Cardiac muscle cell (in vitro differentiated cells and primary cell): ENCODE results near the gene RASSF1. TPM values are rescaled to one million over a fixed set of nuclear protein-coding genes. Genes with fewer than 3 reads are reported as not detected.

Experiments used
- DNase-seq, 2 donors: peaks; one replicate each; pipeline versions ENCODE4 v3.0.0 to v3.0.0-alpha.2; 2010 to 2017; ENCODE audit warnings: low read depth in 1 of 2, low spot score in 1 of 2
- H3K27ac ChIP-seq: fragments of 200-600 bp; sonication (generic); 2 replicates; pipeline ENCODE4 v1.5.1; 2016
- H3K27me3 ChIP-seq: fragments of 200-600 bp; sonication (generic); 2 replicates; pipeline ENCODE4 v1.6.0; 2016; ENCODE audit warnings: control low read depth
- H3K36me3 ChIP-seq: fragments of 200-600 bp; sonication (generic); 2 replicates; pipeline ENCODE4 v1.5.1; 2016; ENCODE audit warnings: control low read depth
- H3K4me1 ChIP-seq: fragments of 200-600 bp; sonication (generic); 2 replicates; pipeline ENCODE4 v1.8.1; 2017; ENCODE audit warnings: low read depth, mild to moderate bottlenecking, mixed run types
- H3K4me3 ChIP-seq: fragments of 200-600 bp; sonication (generic); 2 replicates; pipeline ENCODE4 v1.5.1; 2016; ENCODE audit warnings: mild to moderate bottlenecking
- H3K9me3 ChIP-seq: fragments of 200-600 bp; sonication (generic); 2 replicates; pipeline ENCODE4 v1.5.1; 2017; ENCODE audit warnings: low read depth, mild to moderate bottlenecking, control low read depth
- polyA plus RNA-seq: library from polyadenylated mRNA; unstranded; fragments of >200 nt; fragmentation: Nextera tagmentation; extraction: Ambion mirVana; gene quantifications from 2 replicates; pipeline ENCODE4 v1.2.1, GENCODE V29; 2016
- total RNA-seq: library from RNA; depleted of rRNA; stranded (reverse); fragments of >200 nt; gene quantifications from 2 replicates; pipeline ENCODE4 v1.2.3, GENCODE V29; 2016
- TF ChIP-seq, protein P1 (sequence below): IDR thresholded peaks from 2 replicates; pipeline ENCODE4 v1.5.1; 2012; ENCODE audit warnings: low read depth, mild to moderate bottlenecking, low read length

RASSF1 gene
- total and polyA plus RNA-seq, 2 experiments from 2014 or later = 23.1 to 23.8 TPM

DNA sequence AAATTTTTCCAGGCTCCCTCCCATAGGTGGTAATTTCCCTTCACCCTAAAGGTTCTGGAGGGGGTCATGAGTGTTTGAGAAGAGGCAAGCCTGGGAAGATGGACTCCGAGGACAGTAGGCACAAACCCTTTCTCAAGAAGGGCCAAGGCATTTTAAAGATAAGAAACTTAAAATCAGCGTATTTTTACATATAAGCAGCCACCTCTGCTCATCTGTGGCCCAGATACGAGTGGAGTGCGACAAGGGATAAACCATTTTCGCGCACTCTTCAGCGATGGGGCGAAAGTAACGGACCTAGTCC, 539 bp downstream of the RASSF1 start:
- Histone ChIP-seq H3K27me3 (peaks cover 56% of the 10 kb centered on the region), H3K4me3 (no peak overlapping the region), H3K9me3 (no peaks in the 10 kb centered on the region), H3K27ac (no peak overlapping the region), H3K4me1 (peaks cover 11% of the 10 kb centered on the region), H3K36me3 (no peaks in the 10 kb centered on the region)
- DNase-seq = no peak
- TF ChIP-seq, protein P1, sequence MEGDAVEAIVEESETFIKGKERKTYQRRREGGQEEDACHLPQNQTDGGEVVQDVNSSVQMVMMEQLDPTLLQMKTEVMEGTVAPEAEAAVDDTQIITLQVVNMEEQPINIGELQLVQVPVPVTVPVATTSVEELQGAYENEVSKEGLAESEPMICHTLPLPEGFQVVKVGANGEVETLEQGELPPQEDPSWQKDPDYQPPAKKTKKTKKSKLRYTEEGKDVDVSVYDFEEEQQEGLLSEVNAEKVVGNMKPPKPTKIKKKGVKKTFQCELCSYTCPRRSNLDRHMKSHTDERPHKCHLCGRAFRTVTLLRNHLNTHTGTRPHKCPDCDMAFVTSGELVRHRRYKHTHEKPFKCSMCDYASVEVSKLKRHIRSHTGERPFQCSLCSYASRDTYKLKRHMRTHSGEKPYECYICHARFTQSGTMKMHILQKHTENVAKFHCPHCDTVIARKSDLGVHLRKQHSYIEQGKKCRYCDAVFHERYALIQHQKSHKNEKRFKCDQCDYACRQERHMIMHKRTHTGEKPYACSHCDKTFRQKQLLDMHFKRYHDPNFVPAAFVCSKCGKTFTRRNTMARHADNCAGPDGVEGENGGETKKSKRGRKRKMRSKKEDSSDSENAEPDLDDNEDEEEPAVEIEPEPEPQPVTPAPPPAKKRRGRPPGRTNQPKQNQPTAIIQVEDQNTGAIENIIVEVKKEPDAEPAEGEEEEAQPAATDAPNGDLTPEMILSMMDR = no peak

DNA sequence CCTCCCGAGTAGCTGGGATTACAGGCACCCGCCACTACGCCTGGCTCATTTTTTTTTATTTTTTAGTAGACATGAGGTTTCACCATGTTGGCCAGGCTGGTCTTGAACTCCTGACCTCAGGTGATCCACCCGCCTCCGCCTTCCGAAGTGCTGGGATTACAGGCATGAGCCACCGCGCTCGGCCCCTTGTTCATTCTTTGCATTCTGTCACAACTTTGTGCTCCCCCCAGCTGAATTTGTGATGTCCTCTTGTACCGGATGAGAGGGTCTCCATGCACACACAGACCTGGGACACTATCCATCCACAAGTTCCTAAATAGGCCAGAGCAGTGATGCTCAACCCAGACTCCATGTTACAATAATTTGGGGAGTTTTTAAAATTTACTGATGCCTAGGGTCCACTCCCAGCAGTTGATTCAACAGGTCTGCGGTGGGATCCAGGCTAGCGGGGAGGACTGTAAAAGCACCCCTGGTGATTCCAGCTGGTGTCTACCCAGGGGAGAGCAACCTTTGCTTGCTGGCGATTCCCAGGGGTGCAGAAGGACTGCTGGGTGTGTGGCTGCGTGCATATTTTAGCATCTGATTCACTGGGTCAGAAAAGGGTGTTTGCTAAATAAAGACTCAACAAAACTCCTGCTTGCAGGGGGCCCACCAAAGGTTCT, 1.0 kb downstream of the RASSF1 start:
- Histone ChIP-seq H3K9me3 (no peaks in the 10 kb centered on the region), H3K27ac (no peak overlapping the region), H3K4me1 (peaks cover 11% of the 10 kb centered on the region), H3K4me3 (no peak overlapping the region), H3K36me3 (no peaks in the 10 kb centered on the region), H3K27me3 (peaks cover 52% of the 10 kb centered on the region)
- TF ChIP-seq, protein P1 = no peak
- peak in 1 of 2 donors; percentile 52 for DNase-seq

DNA sequence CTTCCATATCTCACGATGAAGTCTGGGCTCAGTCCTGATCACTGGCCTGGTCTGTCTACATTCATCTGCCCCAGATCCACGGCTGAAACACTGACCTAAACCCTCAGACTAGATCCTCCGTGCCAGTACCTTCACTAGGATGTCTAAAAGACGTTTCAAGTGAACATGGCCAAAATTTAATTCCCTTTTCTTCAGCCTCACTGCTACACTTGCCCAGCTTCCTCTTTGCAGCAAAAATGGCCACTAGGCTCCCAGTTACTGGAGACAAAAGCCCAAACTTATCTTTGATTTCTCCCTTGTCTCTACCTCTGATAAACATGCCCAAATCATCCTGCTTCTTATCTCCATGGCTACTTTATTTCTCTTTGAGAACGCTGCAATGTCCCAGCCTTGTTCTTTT, 1.7 kb downstream of the RASSF1 start:
- Histone ChIP-seq H3K27ac (no peak overlapping the region), H3K4me1 (peaks cover 11% of the 10 kb centered on the region), H3K27me3 (peaks cover 47% of the 10 kb centered on the region), H3K9me3 (no peaks in the 10 kb centered on the region), H3K4me3 (no peak overlapping the region), H3K36me3 (no peaks in the 10 kb centered on the region)
- DNase-seq = no peak
- TF ChIP-seq, protein P1 = no peak

DNA sequence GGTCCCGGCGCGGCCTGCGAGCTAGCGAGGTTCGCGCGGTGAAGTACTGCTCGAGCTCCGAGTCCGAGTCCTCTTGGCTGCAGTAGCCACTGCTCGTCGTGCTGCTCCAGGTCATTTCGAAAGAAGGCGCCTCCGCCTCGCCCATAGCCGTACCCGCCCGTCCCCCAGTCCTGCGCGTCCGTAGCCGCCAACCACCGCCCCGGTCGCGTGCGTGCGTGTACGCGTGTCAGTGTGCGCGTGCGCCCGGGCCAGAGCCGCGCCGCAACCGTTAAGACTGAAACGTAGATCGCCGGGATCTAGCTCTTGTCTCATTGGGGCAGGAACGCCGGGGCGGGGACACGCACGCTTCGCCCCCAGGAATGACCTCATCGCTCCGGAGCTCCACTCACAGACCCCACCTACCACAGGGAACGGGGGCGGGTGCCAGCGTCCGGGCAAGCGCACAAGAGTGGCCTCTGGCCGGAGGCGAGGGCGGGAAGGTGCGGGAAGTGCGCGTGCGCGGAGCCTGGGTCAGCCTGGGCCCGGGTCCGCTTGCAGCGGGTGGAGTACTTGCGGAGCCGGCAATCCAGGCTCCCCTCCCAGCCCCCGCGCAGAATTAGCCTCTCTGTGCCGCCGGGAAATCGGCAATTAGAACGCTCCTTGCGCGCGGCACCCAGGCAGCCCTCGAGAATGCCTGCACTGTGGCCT, 3.3 kb downstream of the RASSF1 start:
- TF ChIP-seq, protein P1 = no peak
- no peaks in the 10 kb centered on the region for H3K9me3 ChIP-seq
- no peaks in the 10 kb centered on the region for H3K36me3 ChIP-seq
- peaks cover 31% of the 10 kb centered on the region for H3K27me3 ChIP-seq
- DNase-seq = peak; percentile 100
- peaks cover 11% of the 10 kb centered on the region for H3K4me1 ChIP-seq
- H3K27ac ChIP-seq = peak overlapping the region; percentile 87
- peak overlapping the region; percentile 59 for H3K4me3 ChIP-seq

DNA sequence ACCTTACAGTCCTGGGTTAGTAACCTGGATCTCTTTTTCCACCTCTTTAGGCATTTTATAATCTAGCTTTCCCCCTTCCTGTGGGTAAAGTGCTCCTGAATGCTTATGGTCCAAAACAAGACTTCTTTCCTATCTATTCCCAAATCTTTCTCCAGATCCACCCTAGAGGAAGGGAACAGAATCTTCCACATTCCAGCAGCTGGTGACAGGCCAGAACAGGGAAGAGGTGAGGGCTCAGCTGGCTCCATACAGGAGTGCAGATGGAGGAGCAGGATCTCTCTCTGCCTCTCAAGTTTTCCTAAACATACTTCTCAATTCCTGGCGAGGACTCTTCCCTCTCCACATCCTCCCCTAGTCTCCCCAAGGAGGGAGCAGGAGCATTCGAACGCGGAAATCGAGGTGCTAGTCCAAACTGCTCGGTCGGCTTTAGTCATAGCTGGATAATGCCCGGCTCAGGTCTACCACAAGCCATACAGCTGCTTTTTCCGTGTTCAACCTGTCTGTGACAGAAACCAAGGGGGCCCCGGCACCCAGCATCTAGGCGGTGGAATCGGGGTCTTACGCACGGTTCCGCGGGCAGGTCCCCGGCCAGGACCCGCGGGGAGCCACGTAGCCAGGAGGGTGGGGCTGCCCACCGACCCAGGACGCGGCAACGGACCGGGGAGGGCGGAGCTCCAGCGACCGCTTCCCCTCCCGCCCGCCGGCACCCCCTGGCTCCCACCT, 4.0 kb downstream of the RASSF1 start:
- Histone ChIP-seq H3K27me3 (peaks cover 24% of the 10 kb centered on the region), H3K27ac (peak overlapping the region; percentile 87), H3K9me3 (no peaks in the 10 kb centered on the region), H3K4me3 (peak overlapping the region; percentile 59), H3K36me3 (peaks cover 6% of the 10 kb centered on the region), H3K4me1 (peaks cover 11% of the 10 kb centered on the region)
- TF ChIP-seq, protein P1 = no peak
- no peak for DNase-seq
